ENCODE data around the gene LRRC51.
A peak's percentile ranks its signal among the peaks of the same experiment; 100 is the strongest.

Gene LRRC51

GRCh38 chr11:72070491-72070890 is 10.2 kb upstream of the LRRC51 start:
- DNase-seq, result peak; percentile 41

- peak; percentile 41 for DNase-seq
Measured at GRCh38 chr11:72072348-72072747, 8.3 kb upstream of the LRRC51 start.

- no peak for DNase-seq
Measured at GRCh38 chr11:72075109-72075508, 5.5 kb upstream of the LRRC51 start.

GRCh38 chr11:72075756-72076155 is 4.9 kb upstream of the LRRC51 start:
- DNase-seq, result no peak

GRCh38 chr11:72078477-72078876 is 2.2 kb upstream of the LRRC51 start:
- DNase-seq, result no peak

GRCh38 chr11:72079819-72080325 is 778 bp upstream of the LRRC51 start:
- no peak for DNase-seq

GRCh38 chr11:72081184-72081644 is 564 bp downstream of the LRRC51 start:
- DNase-seq, result no peak

- DNase-seq, result no peak
Measured at GRCh38 chr11:72081821-72082453, 1.3 kb downstream of the LRRC51 start.

GRCh38 chr11:72083414-72083813 is 2.8 kb downstream of the LRRC51 start:
- no peak for DNase-seq

GRCh38 chr11:72084076-72084475 is 3.4 kb downstream of the LRRC51 start:
- DNase-seq, result no peak

GRCh38 chr11:72084965-72085364 is 4.3 kb downstream of the LRRC51 start:
- DNase-seq, result no peak

GRCh38 chr11:72085621-72086351 is 5.1 kb downstream of the LRRC51 start:
- no peak for DNase-seq

GRCh38 chr11:72088076-72088808 is 7.6 kb downstream of the LRRC51 start:
- DNase-seq, result no peak

GRCh38 chr11:72091292-72091691 is 10.6 kb downstream of the LRRC51 start:
- DNase-seq, result peak; percentile 24

GRCh38 chr11:72098741-72099140 is 18.1 kb downstream of the LRRC51 start:
- no peak for DNase-seq

GRCh38 chr11:72100009-72100408 is 19.4 kb downstream of the LRRC51 start:
- no peak for DNase-seq

GRCh38 chr11:72100462-72100861 is 19.8 kb downstream of the LRRC51 start:
- no peak for DNase-seq

GRCh38 chr11:72102162-72102561 is 21.5 kb downstream of the LRRC51 start:
- no peak for DNase-seq

GRCh38 chr11:72102631-72102945 is 21.9 kb downstream of the LRRC51 start:
- peak; percentile 46 for DNase-seq

- DNase-seq, result peak; percentile 93
Measured at GRCh38 chr11:72102946-72103753, 22.5 kb downstream of the LRRC51 start, which contains the start of gene LAMTOR1. LAMTOR1 (minus strand) TSS chr11:72103297; CDS start chr11:72103224, 73 bp downstream.

- DNase-seq, result no peak
Measured at GRCh38 chr11:72103754-72104167, 23.1 kb downstream of the LRRC51 start.

GRCh38 chr11:72105888-72106287 is 25.2 kb downstream of the LRRC51 start, which contains the start of gene TOMT:
TOMT (plus strand) TSS chr11:72105924; CDS start chr11:72105952, 28 bp downstream.
- DNase-seq, result no peak
